ENCODE results near the gene FSCB.
"Not testable (repeated sequence)": the region's sequence is repeated elsewhere in the genome, so short reads cannot be mapped to it uniquely, and the experiment has no call there.

The FSCB gene, protein sequence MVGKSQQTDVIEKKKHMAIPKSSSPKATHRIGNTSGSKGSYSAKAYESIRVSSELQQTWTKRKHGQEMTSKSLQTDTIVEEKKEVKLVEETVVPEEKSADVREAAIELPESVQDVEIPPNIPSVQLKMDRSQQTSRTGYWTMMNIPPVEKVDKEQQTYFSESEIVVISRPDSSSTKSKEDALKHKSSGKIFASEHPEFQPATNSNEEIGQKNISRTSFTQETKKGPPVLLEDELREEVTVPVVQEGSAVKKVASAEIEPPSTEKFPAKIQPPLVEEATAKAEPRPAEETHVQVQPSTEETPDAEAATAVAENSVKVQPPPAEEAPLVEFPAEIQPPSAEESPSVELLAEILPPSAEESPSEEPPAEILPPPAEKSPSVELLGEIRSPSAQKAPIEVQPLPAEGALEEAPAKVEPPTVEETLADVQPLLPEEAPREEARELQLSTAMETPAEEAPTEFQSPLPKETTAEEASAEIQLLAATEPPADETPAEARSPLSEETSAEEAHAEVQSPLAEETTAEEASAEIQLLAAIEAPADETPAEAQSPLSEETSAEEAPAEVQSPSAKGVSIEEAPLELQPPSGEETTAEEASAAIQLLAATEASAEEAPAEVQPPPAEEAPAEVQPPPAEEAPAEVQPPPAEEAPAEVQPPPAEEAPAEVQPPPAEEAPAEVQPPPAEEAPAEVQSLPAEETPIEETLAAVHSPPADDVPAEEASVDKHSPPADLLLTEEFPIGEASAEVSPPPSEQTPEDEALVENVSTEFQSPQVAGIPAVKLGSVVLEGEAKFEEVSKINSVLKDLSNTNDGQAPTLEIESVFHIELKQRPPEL

DNA sequence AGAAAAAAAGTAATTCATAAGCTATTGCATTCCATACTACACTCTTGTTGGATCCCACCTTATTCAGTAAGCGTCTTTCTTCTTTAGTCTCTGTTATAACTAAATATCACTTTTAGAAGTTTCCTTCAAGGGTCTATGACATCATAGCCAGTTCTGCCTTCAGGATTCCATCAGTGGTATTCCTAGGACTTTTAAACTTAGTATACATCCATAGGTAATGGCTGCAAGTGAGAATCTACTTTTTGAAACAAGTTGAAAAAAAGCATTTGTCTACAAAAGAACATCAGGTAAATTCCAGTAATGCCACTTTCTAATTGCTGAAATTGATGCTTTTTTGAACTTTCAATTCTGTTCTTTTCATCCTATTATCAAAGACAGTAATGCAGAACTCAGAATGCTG is at the start of gene FSCB:
TSS of gene FSCB (minus strand) at position 101 of the 400 bp plus-strand sequence. CDS start 296 bp downstream, outside the sequence.
- no peak for DNase-seq

DNA sequence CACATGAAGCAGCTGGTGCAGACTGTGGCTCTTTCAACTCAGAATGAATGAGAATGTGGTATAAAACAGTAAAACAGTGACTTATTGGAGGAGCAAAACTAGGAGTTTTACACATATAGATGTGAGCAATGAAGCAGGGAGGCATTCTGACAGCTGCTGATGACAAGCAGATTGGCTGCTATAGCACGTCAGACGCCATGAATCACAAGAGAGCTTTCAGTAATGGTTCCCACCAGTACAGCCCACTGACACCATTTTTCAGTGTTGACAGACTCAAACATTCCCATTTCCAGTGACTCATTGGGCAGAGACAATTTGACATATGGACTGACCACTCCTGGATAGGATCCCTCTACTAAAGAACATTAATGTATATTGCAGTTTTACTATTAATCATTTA is 24.6 kb upstream of the FSCB start:
- DNase-seq, result no peak

- DNase-seq, result no peak
Observed at GRCh38 chr14:44530475-44530874, 23.4 kb upstream of the FSCB start.

- DNase-seq, result no peak
Observed at GRCh38 chr14:44529026-44529425, 21.9 kb upstream of the FSCB start.

GRCh38 chr14:44528180-44528579 is 21.1 kb upstream of the FSCB start:
- DNase-seq, result no peak

- no peak for DNase-seq
Observed at GRCh38 chr14:44525237-44525636, 18.2 kb upstream of the FSCB start.

DNA sequence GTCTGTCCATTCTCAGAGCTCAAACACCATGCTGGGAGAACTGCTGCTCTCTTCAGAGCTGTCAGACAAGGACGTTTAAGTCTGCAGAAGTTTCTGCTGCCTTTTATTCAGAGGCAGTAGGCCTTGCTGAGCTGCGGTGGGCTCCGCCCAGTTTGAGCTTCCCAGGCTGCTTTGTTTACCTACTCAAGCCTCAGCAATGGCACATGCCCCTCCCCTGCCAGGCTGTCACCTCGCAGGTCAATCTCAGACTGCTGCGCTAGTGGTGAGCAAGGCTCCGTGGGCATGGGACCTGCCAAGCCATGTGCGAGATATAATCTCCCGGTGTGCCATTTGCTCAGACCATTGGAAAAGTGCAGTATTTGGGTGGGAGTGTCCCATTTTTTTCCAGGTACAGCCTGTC is 8.6 kb upstream of the FSCB start:
- DNase-seq, result not testable (repeated sequence)

DNA sequence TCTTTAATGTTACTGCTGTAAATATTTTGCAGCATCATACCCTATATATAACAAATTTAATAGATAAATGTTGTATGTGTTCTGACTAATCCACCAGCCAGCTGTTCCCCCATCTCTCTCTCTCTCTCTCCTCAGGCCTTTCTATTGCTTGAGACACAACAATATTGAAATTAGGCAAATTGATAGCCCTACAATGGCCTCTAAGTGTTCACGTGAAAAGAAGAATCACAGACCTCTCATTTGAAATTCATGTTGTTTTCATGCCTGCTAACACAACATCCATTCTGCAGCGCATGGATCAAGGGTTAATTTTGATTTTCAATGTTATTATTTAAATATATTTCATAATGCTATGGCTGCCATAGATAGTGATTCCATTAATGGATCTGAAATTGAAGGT is 1.8 kb upstream of the FSCB start:
- DNase-seq, result no peak

GRCh38 chr14:44505588-44505987 is 1.5 kb downstream of the FSCB start:
- no peak for DNase-seq

DNA sequence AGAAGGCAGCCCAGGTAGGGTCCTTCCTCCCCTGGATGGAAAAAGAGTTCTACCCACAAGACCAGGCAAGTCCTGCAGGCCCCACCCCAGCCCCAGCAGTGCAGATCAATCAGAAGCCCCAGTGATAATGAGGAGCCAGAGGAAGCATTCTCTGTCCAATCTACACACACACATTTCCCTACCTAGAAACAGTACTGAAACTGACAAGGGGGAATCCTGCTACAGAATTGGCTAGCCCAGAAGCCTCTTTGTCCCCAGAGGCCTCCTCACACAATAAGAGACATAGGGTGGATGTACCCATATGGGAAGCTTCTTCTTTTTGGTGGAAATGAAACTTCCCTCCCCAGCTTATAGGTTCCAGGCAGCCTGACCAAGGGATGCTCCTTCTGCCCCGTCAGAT is 9.9 kb downstream of the FSCB start:
- DNase-seq, result no peak

GRCh38 chr14:44494137-44494536 is 12.9 kb downstream of the FSCB start:
- DNase-seq, result no peak

GRCh38 chr14:44490966-44491365 is 16.1 kb downstream of the FSCB start:
- DNase-seq, result no peak

DNA sequence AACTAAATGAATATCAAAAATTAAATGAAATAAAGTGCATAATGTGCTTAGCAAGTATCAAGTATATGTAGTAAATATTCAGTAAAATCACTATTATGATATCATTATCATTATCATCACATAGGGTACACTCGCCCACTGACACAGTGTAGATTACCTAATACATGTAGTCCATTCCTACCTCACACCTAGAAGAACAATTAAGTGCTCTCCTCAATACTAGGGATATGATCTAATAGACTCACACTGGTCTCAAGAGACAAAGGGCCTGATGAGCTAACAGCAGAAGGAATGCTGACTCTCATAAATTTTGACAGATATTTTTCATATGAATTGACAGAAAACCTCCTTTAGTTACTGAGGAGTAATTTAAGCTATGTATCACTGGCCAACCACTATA is 29.1 kb downstream of the FSCB start:
- DNase-seq, result no peak

DNA sequence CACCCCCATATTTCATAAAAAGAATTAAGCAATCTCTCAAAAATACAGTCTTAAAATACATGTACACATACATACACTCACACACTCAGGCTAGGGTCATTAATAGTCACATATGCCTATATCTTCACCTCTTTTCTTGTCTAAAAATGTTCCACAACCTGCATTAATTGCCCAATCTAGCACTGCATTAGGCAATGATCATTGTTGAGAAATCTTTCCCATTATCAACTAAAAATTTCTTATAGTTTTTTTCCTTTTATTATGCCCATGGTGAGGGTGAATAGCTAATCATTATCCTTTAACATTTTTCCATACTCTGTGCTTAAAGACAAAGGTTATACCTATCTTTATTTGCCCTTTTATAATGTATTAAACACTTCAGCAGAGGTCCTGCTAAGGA is 38.3 kb downstream of the FSCB start:
- no peak for DNase-seq

- no peak for DNase-seq
Observed at GRCh38 chr14:44463356-44464004, 43.6 kb downstream of the FSCB start.

DNA sequence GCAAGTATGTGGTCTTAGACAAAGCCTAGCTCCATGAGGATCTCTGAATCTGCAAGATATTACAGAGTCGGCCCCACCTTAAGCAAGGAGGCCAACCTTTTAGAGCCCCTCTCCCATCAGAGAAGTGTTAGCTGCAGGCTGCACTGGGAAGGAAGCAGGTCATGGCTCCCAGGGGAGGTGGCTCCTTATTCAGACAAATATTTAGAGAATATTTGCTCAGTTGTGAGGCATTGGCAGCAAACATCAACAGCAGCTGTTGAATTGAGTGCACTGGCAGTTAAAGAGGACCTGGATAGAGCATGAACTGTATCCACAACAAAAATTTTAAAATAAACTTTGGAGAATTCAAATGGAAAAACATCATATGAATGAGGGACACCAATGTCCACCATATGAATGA is 44.7 kb downstream of the FSCB start:
- no peak for DNase-seq

- no peak for DNase-seq
Observed at GRCh38 chr14:44461811-44462210, 45.3 kb downstream of the FSCB start.
